ENCODE measurements around the gene BPIFB6. TPM values are rescaled to one million over a fixed set of nuclear protein-coding genes. Genes with fewer than 3 reads are reported as not detected.
"Not testable (repeated sequence)": the region's sequence is repeated elsewhere in the genome, so short reads cannot be mapped to it uniquely, and the experiment has no call there.

Gene BPIFB6
- total RNA-seq, 1 experiment from 2014 or later, result not detected

GRCh38 chr20:33043731-33044181 is 12.3 kb downstream of the BPIFB6 start:
- H3K4me1 ChIP-seq (ENCODE audit: insufficient read depth, low read length, poor library complexity, severe bottlenecking), result no peaks in the 10 kb centered on the region
- DNase-seq (ENCODE audit: low spot score), result no peak
- TF ChIP-seq EZH2 (IDR thresholded peaks at IDR 0.05; ENCODE audit: borderline replicate concordance, low read depth, low read length, poor library complexity, severe bottlenecking), result no peak
- TF ChIP-seq, protein P1, sequence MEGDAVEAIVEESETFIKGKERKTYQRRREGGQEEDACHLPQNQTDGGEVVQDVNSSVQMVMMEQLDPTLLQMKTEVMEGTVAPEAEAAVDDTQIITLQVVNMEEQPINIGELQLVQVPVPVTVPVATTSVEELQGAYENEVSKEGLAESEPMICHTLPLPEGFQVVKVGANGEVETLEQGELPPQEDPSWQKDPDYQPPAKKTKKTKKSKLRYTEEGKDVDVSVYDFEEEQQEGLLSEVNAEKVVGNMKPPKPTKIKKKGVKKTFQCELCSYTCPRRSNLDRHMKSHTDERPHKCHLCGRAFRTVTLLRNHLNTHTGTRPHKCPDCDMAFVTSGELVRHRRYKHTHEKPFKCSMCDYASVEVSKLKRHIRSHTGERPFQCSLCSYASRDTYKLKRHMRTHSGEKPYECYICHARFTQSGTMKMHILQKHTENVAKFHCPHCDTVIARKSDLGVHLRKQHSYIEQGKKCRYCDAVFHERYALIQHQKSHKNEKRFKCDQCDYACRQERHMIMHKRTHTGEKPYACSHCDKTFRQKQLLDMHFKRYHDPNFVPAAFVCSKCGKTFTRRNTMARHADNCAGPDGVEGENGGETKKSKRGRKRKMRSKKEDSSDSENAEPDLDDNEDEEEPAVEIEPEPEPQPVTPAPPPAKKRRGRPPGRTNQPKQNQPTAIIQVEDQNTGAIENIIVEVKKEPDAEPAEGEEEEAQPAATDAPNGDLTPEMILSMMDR (conservative IDR thresholded peaks at IDR 0.05; ENCODE audit: low read depth, low read length), result no peak
- H3K27me3 ChIP-seq (replicated peaks; ENCODE audit: insufficient read depth, low read depth, low read length, poor library complexity), result no peaks in the 10 kb centered on the region
- no peaks in the 10 kb centered on the region for H3K36me3 ChIP-seq (ENCODE audit: insufficient read depth, low read length, poor library complexity, severe bottlenecking)
- no TSS peak for BruUV-seq (replicated peaks)
- intact Hi-C loops (cut with micrococcal nuclease; ENCODE audit: unreplicated experiment), result no loop called here
- POLR2A ChIA-PET (ENCODE audit: low non-redundant PET), result no interaction called here
- H3K4me3 ChIP-seq (ENCODE audit: low read depth, low read length, poor library complexity, severe bottlenecking), result no peak overlapping the region
- CTCF ChIA-PET, result interaction anchor here (0.5 kb wide), 1 partner anchor 1069 kb away, joined by 3 read pairs; no protein-coding TSS in a partner anchor
- H3K27ac ChIP-seq (ENCODE audit: low read depth, low read length, poor library complexity, severe bottlenecking), result no peak overlapping the region
- H3K9me3 ChIP-seq (ENCODE audit: low read depth, low read length, poor library complexity, severe bottlenecking), result peaks cover 4% of the 10 kb centered on the region

DNA sequence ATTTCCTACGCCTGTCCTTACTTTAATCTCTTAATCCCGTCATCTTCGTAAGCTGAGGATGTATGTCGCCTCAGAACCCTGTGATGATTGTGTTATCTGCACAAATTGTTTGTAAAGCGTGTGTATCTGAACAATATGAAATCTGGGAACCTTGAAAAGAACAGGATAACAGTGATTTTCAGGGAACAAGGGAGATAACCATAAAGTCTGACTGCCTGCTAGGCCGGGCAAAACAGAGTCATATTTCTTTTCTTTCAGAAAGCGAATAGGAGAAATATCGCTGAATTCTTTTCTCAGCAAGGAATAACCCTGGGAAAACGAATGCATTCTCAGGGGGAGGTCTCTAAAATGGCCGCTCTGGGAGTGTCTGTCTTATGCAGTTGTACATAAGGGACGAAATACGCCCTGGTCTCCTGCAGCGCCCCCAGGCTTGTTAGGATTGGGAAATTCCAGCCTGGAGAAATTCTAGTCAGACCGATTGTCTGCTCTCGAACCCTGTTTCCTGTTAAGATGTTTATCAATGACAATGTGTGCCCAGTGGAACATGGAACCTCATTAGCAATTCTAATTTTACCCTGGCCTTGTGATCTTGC is 13.8 kb downstream of the BPIFB6 start:
- H3K9me3 ChIP-seq (ENCODE audit: low read depth, low read length, poor library complexity, severe bottlenecking); H3K4me3 ChIP-seq (ENCODE audit: low read depth, low read length, poor library complexity, severe bottlenecking); intact Hi-C loops (cut with micrococcal nuclease; ENCODE audit: unreplicated experiment); BruUV-seq (replicated peaks); H3K4me1 ChIP-seq (ENCODE audit: insufficient read depth, low read length, poor library complexity, severe bottlenecking); H3K27ac ChIP-seq (ENCODE audit: low read depth, low read length, poor library complexity, severe bottlenecking); CTCF ChIA-PET; H3K27me3 ChIP-seq (replicated peaks; ENCODE audit: insufficient read depth, low read depth, low read length, poor library complexity); H3K36me3 ChIP-seq (ENCODE audit: insufficient read depth, low read length, poor library complexity, severe bottlenecking); DNase-seq (ENCODE audit: low spot score); POLR2A ChIA-PET (ENCODE audit: low non-redundant PET): not testable (repeated sequence)

GRCh38 chr20:33046412-33046811 is 15.0 kb downstream of the BPIFB6 start:
- ChIA-PET CTCF (no interaction called here), POLR2A (ENCODE audit: low non-redundant PET) (no interaction called here)
- DNase-seq (ENCODE audit: low spot score), result no peak
- BruUV-seq (replicated peaks), result no TSS peak
- intact Hi-C loops (cut with micrococcal nuclease; ENCODE audit: unreplicated experiment), result no loop called here
- Histone ChIP-seq H3K4me3 (ENCODE audit: low read depth, low read length, poor library complexity, severe bottlenecking) (no peak overlapping the region), H3K27ac (ENCODE audit: low read depth, low read length, poor library complexity, severe bottlenecking) (no peak overlapping the region), H3K27me3 (replicated peaks; ENCODE audit: insufficient read depth, low read depth, low read length, poor library complexity) (no peaks in the 10 kb centered on the region), H3K4me1 (ENCODE audit: insufficient read depth, low read length, poor library complexity, severe bottlenecking) (no peaks in the 10 kb centered on the region), H3K36me3 (ENCODE audit: insufficient read depth, low read length, poor library complexity, severe bottlenecking) (no peaks in the 10 kb centered on the region), H3K9me3 (ENCODE audit: low read depth, low read length, poor library complexity, severe bottlenecking) (peaks cover 4% of the 10 kb centered on the region)
- TF ChIP-seq, protein P1 (conservative IDR thresholded peaks at IDR 0.05; ENCODE audit: low read depth, low read length), result no peak
- no peak for TF ChIP-seq EZH2 (IDR thresholded peaks at IDR 0.05; ENCODE audit: borderline replicate concordance, low read depth, low read length, poor library complexity, severe bottlenecking)

- POLR2A ChIA-PET (ENCODE audit: low non-redundant PET), result no interaction called here
- no peaks in the 10 kb centered on the region for H3K27me3 ChIP-seq (replicated peaks; ENCODE audit: insufficient read depth, low read depth, low read length, poor library complexity)
- CTCF ChIA-PET, result no interaction called here
- no peak overlapping the region for H3K27ac ChIP-seq (ENCODE audit: low read depth, low read length, poor library complexity, severe bottlenecking)
- no peaks in the 10 kb centered on the region for H3K4me1 ChIP-seq (ENCODE audit: insufficient read depth, low read length, poor library complexity, severe bottlenecking)
- no peak for DNase-seq (ENCODE audit: low spot score)
- H3K4me3 ChIP-seq (ENCODE audit: low read depth, low read length, poor library complexity, severe bottlenecking), result no peak overlapping the region
- TF ChIP-seq, protein P1 (conservative IDR thresholded peaks at IDR 0.05; ENCODE audit: low read depth, low read length), result no peak
- TF ChIP-seq EZH2 (IDR thresholded peaks at IDR 0.05; ENCODE audit: borderline replicate concordance, low read depth, low read length, poor library complexity, severe bottlenecking), result no peak
- intact Hi-C loops (cut with micrococcal nuclease; ENCODE audit: unreplicated experiment), result no loop called here
- H3K9me3 ChIP-seq (ENCODE audit: low read depth, low read length, poor library complexity, severe bottlenecking), result no peaks in the 10 kb centered on the region
- no TSS peak for BruUV-seq (replicated peaks)
- no peaks in the 10 kb centered on the region for H3K36me3 ChIP-seq (ENCODE audit: insufficient read depth, low read length, poor library complexity, severe bottlenecking)
Observed at GRCh38 chr20:33051333-33051732, 19.9 kb downstream of the BPIFB6 start.
